GM12873 (cell line): ENCODE results near the gene OTX2.

Experiments
- CTCF ChIP-seq: IDR thresholded peaks from 2 replicates; pipeline ENCODE4 v1.5.1; 2012; ENCODE audit warnings: low read depth, mild to moderate bottlenecking, moderate library complexity, low read length, control low read depth; ENCODE audit not compliant: insufficient read depth; ENCODE audit errors: missing control alignments

Gene OTX2

DNA sequence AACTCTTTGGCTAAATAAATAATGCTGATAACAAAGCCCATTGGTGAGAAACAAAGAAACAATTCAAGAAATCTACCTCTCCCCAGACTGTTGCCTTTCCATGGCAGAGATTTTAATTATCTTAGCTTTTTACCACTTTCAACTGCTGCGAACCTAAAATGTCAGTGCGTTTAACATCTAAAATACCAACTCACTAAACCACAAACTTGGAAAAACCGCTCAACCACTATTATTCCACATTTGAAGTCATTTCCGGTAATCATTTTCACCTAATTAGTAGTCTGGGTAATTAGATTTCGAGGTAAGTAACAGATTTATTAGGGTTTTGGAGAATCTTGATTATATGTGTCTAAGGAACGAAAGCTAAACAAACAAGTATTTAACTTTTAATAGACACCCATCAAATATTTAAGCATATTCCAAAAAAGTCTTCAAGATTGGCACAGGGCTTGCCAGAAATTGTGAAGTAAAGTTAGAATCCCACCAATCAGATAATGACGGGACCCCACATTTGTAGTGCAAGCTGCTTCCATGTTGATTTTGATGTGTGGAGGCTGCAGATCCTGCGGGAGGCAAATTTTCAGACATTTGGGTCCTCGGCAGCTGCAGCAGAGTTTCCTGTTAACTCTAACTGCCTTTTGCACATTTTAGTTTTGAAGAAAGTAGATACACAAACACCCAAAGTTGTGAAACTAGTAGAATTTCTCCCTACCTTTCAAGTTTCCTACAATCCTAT is 4.1 kb downstream of the OTX2 start:
- TF ChIP-seq CTCF = no peak

- TF ChIP-seq CTCF = no peak
Observed at GRCh38 chr14:56805201-56805991, 4.9 kb downstream of the OTX2 start.

DNA sequence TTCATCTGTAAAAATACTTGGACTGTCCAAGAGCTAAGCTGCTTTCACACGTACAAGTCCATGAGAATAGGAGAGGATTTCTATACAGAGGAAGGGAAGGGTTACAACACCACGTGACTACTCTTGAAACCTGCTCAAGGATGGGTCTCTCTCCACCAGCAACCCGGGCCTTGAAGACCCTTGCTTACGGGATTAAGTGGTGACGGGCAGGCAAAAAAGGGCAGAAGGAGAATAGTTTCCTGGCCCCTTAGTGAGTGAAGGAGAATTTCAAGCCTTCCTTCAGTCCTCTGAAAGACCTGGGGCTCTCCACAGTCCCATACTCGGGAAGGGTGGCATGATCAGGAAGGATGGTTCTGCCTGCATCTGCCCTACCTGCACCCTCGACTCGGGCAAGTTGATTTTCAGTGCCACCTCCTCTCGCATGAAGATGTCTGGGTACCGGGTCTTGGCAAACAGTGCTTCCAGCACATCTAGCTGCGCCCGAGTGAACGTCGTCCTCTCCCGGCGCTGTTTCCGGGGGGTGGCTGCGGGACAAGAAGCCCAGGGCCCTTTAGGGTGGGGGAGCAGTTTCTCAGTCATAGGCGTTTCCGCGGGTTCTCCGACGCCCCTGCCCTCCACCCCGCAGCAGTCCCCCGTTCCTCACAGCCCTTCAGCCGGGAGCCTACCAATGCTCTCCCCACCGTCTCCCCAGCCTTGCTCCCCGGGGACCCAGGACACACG is 6.3 kb downstream of the OTX2 start:
- no peak for TF ChIP-seq CTCF

- no peak for TF ChIP-seq CTCF
Observed at GRCh38 chr14:56801920-56802319, 8.4 kb downstream of the OTX2 start.

- TF ChIP-seq CTCF = no peak
Observed at GRCh38 chr14:56799343-56799645, 11.0 kb downstream of the OTX2 start.

- no peak for TF ChIP-seq CTCF
Observed at GRCh38 chr14:56798447-56799342, 11.6 kb downstream of the OTX2 start.
